MCF 10A (cell line): Measurements from ENCODE around the gene CCDC88C. TPM values are rescaled to one million over a fixed set of nuclear protein-coding genes. Genes with fewer than 3 reads are reported as not detected.

Experiments
- BruUV-seq: library from RNA; stranded (reverse); fragments of 400-500 nt; replicated peaks from 2 replicates; lab custom pipeline; 2021; lab: Mats Ljungman, UMichigan
- CTCF ChIA-PET: fragments of 300-600 bp; sonication (Branson Sonifier 250); formaldehyde crosslinking; extraction: SDS; loops from one replicate; lab custom pipeline; 2021; ENCODE audit warnings: antibody characterized with exemption, inconsistent platforms; lab: Yijun Ruan, JAX
- POLR2A ChIA-PET: fragments of 300-600, 350-650 bp; sonication (Branson Sonifier 250); formaldehyde crosslinking; extraction: SDS; loops from one replicate; lab custom pipeline; 2020; ENCODE audit warnings: antibody characterized with exemption, inconsistent platforms; lab: Yijun Ruan, JAX
- DNase-seq: peaks from one replicate; pipeline ENCODE4 v3.0.0-alpha.2; 2018; ENCODE audit not compliant: unreplicated experiment
- H3K27ac Mint-ChIP-seq: one replicate; pipeline ENCODE4 v1.8.0; 2022; ENCODE audit warnings: mild to moderate bottlenecking, low read depth, mixed read lengths; ENCODE audit not compliant: unreplicated experiment
- H3K27me3 Mint-ChIP-seq: one replicate; pipeline ENCODE4 v1.8.0; 2022; ENCODE audit warnings: mixed read lengths; ENCODE audit not compliant: insufficient read depth, unreplicated experiment
- H3K36me3 Mint-ChIP-seq: one replicate; pipeline ENCODE4 v1.8.0; 2022; ENCODE audit warnings: mild to moderate bottlenecking, moderate library complexity, mixed read lengths; ENCODE audit not compliant: insufficient read depth, unreplicated experiment
- H3K4me1 Mint-ChIP-seq: one replicate; pipeline ENCODE4 v1.8.0; 2022; ENCODE audit warnings: mixed read lengths; ENCODE audit not compliant: insufficient read depth, unreplicated experiment
- H3K4me3 Mint-ChIP-seq: one replicate; pipeline ENCODE4 v1.8.0; 2022; ENCODE audit warnings: mild to moderate bottlenecking, moderate library complexity, mixed read lengths; ENCODE audit not compliant: unreplicated experiment
- H3K9me3 Mint-ChIP-seq: one replicate; pipeline ENCODE4 v1.8.0; 2022; ENCODE audit warnings: mixed read lengths; ENCODE audit not compliant: unreplicated experiment
- CTCF ChIP-seq: fragments of 200-600 bp; IDR thresholded peaks from one replicate; pipeline ENCODE4 v1.8.0; 2022; ENCODE audit warnings: antibody characterized with exemption, mild to moderate bottlenecking; ENCODE audit not compliant: unreplicated experiment
- intact Hi-C: fragments of 100-400 bp; cut with micrococcal nuclease; formaldehyde crosslinking; loops from 2 replicates; pipeline ENCODE4 v1.14.1; 2022
- total RNA-seq: library from RNA; stranded (reverse); gene quantifications from 2 replicates; pipeline ENCODE4 v1.2.3, GENCODE V29; 2022

Gene CCDC88C
- total RNA-seq, 1 experiment from 2014 or later: 19.7 TPM

GRCh38 chr14:91235841-91236240 lies 181.8 kb downstream of the CCDC88C start:
- no peak for DNase-seq
- ChIA-PET POLR2A (no interaction called here), CTCF (no interaction called here)
- BruUV-seq: no TSS peak
- no peaks in the 10 kb centered on the region for H3K36me3 Mint-ChIP-seq
- H3K9me3 Mint-ChIP-seq: no peaks in the 10 kb centered on the region
- intact Hi-C loops: no loop called here
- H3K27ac Mint-ChIP-seq: no peak overlapping the region
- no peak for TF ChIP-seq CTCF
- no peaks in the 10 kb centered on the region for H3K27me3 Mint-ChIP-seq
- no peaks in the 10 kb centered on the region for H3K4me1 Mint-ChIP-seq
- no peak overlapping the region for H3K4me3 Mint-ChIP-seq

- H3K36me3 Mint-ChIP-seq: no peaks in the 10 kb centered on the region
- POLR2A ChIA-PET: no interaction called here
- DNase-seq: no peak
- H3K9me3 Mint-ChIP-seq: no peaks in the 10 kb centered on the region
- no peaks in the 10 kb centered on the region for H3K4me1 Mint-ChIP-seq
- no peaks in the 10 kb centered on the region for H3K27me3 Mint-ChIP-seq
- CTCF ChIA-PET: interaction anchor here (0.5 to 0.6 kb wide), 2 partner anchors 46 to 98 kb away, joined by 3 to 4 read pairs; no protein-coding TSS in a partner anchor
- TF ChIP-seq CTCF: no peak
- H3K27ac Mint-ChIP-seq: no peak overlapping the region
- no TSS peak for BruUV-seq
- H3K4me3 Mint-ChIP-seq: no peak overlapping the region
- intact Hi-C loops: no loop called here
Observed at GRCh38 chr14:91234791-91235114, 182.9 kb downstream of the CCDC88C start.

- TF ChIP-seq CTCF: no peak
- POLR2A ChIA-PET: no interaction called here
- CTCF ChIA-PET: interaction anchor here (0.6 kb wide), 1 partner anchor 47 kb away, joined by 4 read pairs; no protein-coding TSS in a partner anchor
Observed at GRCh38 chr14:91233936-91234790, 183.5 kb downstream of the CCDC88C start.

GRCh38 chr14:91232603-91233002 lies 185.0 kb downstream of the CCDC88C start:
- CTCF ChIA-PET: interaction anchor here (0.6 kb wide), 1 partner anchor 305 kb away, joined by 3 read pairs; no protein-coding TSS in a partner anchor
- Mint-ChIP-seq H3K27me3 (no peaks in the 10 kb centered on the region), H3K4me1 (peaks cover 7% of the 10 kb centered on the region), H3K4me3 (no peak overlapping the region), H3K27ac (no peak overlapping the region), H3K36me3 (no peaks in the 10 kb centered on the region), H3K9me3 (no peaks in the 10 kb centered on the region)
- POLR2A ChIA-PET: no interaction called here
- BruUV-seq: no TSS peak
- no peak for TF ChIP-seq CTCF
- intact Hi-C loops: no loop called here
- no peak for DNase-seq

More at GRCh38 chr14:91233936-91234790, 183.5 kb downstream of the CCDC88C start:
- Mint-ChIP-seq H3K9me3 (no peaks in the 10 kb centered on the region), H3K4me1 (no peaks in the 10 kb centered on the region), H3K27me3 (no peaks in the 10 kb centered on the region), H3K36me3 (no peaks in the 10 kb centered on the region), H3K4me3 (no peak overlapping the region), H3K27ac (no peak overlapping the region)
- intact Hi-C loops: no loop called here
- BruUV-seq: no TSS peak
- DNase-seq: no peak
